ENCODE measurements around the gene BNC2.

- TF ChIP-seq POLR2A (IDR thresholded peaks at IDR 0.05) (no peak), EP300 (IDR thresholded peaks at IDR 0.05; ENCODE audit: low read depth) (no peak), CTCF (IDR thresholded peaks at IDR 0.05) (no peak)
These were observed 157.7 kb downstream of the BNC2 start for GRCh38 chr9:16712787-16713186.
